Measurements from ENCODE around the gene RRBP1.
A peak's percentile ranks its signal among the peaks of the same experiment; 100 is the strongest.
"Not testable (repeated sequence)": the region's sequence is repeated elsewhere in the genome, so short reads cannot be mapped to it uniquely, and the experiment has no call there.

Gene RRBP1

DNA sequence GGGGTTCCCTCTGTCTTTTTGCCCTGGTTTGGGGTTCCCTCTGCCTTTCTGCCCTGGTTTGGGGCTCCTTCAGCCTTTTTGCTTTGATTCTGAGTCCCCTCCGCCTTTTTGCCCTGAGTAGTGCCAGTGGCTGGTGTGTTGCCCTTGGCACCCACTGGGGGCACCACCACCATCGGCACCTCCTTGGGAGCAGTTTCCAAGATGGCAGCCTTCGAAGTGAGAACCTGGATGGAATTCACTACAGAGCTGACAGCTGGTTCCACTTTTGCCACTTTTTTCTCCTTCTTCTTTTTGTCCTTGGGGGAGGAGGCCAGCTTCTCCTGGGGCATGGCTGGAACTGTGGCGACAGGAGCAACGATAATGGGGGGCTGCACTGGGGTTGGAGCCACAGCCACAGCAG is 22.2 kb downstream of the RRBP1 start:
- TF ChIP-seq CTCF (IDR thresholded peaks at IDR 0.05; ENCODE audit: insufficient read depth, low read depth, low read length, missing control alignments) = no peak
- DNase-seq (ENCODE audit: low read depth) = no peak
- H3K4me3 ChIP-seq (ENCODE audit: low read length) = no peak overlapping the region

DNA sequence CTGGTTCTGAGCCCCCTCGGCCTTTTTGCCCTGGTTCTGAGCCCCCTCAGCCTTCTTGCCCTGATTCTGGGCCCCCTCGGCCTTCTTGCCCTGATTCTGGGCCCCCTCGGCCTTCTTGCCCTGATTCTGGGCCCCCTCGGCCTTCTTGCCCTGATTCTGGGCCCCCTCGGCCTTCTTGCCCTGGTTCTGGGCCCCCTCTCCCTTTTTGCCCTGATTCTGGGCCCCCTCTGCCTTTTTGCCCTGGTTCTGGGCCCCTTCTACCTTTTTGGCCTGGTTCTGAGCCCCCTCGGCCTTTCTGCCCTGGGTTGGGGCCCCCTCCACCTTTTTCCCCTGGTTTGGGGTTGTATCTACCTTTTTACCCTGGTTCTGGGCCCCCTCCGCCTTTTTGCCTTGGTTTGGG is 22.7 kb downstream of the RRBP1 start:
- not testable (repeated sequence) for H3K4me3 ChIP-seq (ENCODE audit: low read length)

DNA sequence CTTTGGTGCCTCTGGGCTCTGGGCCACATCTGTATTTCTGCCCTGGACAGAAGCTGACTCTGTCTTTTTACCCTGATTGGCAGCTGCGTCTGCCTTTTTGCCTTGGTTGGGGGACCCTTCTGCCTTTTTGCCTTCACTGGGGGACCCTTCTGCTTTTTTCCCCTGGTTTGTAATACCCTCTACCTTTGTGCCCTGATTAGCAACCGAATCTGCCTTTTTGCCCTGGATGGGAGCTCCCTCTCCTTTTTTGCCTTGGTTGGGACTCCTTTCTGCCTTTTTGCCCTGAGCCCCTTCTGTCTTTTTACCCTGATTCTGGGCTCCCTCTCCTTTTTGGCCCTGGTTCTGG is 23.4 kb downstream of the RRBP1 start:
- TF ChIP-seq CTCF (IDR thresholded peaks at IDR 0.05; ENCODE audit: insufficient read depth, low read depth, low read length, missing control alignments) = no peak
- H3K4me3 ChIP-seq (ENCODE audit: low read length) = no peak overlapping the region

More for the DNA sequence above, 22.7 kb downstream of the RRBP1 start:
- DNase-seq (ENCODE audit: low read depth) = not testable (repeated sequence)

GRCh38 chr20:17657898-17658647 is 24.0 kb downstream of the RRBP1 start:
- TF ChIP-seq CTCF (IDR thresholded peaks at IDR 0.05; ENCODE audit: insufficient read depth, low read depth, low read length, missing control alignments) = no peak
- DNase-seq (ENCODE audit: low read depth) = no peak
- H3K4me3 ChIP-seq (ENCODE audit: low read length) = no peak overlapping the region

More for the DNA sequence above, 23.4 kb downstream of the RRBP1 start:
- DNase-seq (ENCODE audit: low read depth) = no peak

GRCh38 chr20:17657079-17657825 is 24.8 kb downstream of the RRBP1 start:
- H3K4me3 ChIP-seq (ENCODE audit: low read length) = no peak overlapping the region
- no peak for TF ChIP-seq CTCF (IDR thresholded peaks at IDR 0.05; ENCODE audit: insufficient read depth, low read depth, low read length, missing control alignments)
- DNase-seq (ENCODE audit: low read depth) = no peak

- DNase-seq (ENCODE audit: low read depth) = peak; percentile 48
- no peak for TF ChIP-seq CTCF (IDR thresholded peaks at IDR 0.05; ENCODE audit: insufficient read depth, low read depth, low read length, missing control alignments)
- H3K4me3 ChIP-seq (ENCODE audit: low read length) = no peak overlapping the region
Observed at GRCh38 chr20:17655865-17656479, 26.1 kb downstream of the RRBP1 start.

- no peak overlapping the region for H3K4me3 ChIP-seq (ENCODE audit: low read length)
- no peak for TF ChIP-seq CTCF (IDR thresholded peaks at IDR 0.05; ENCODE audit: insufficient read depth, low read depth, low read length, missing control alignments)
- DNase-seq (ENCODE audit: low read depth) = no peak
Observed at GRCh38 chr20:17655286-17655651, 26.8 kb downstream of the RRBP1 start.
